Right atrium auricular region (tissue), 2 donors: ENCODE results near the gene SLC2A13. TPM values are rescaled to one million over a fixed set of nuclear protein-coding genes. Genes with fewer than 3 reads are reported as not detected.

Experiments used
- DNase-seq: peaks from one replicate; pipeline ENCODE4 v3.0.0-alpha.2; 2019; ENCODE audit warnings: low spot score
- H3K27ac ChIP-seq, 2 donors: fragments of 200-600 bp; sonication (generic); 1 replicate in 1 of 2; 2 replicates in 1 of 2; pipeline ENCODE4 v1.5.1; 2016 to 2019
- H3K27me3 ChIP-seq, 2 donors: fragments of 200-600 bp; sonication (generic); one replicate each; pipeline versions ENCODE4 v1.5.1 to v1.6.0; 2017 to 2019
- H3K36me3 ChIP-seq: fragments of 200-600 bp; sonication (generic); one replicate; pipeline ENCODE4 v1.5.1; 2016
- H3K4me1 ChIP-seq, 2 donors: fragments of 200-600 bp; sonication (generic); one replicate each; pipeline versions ENCODE4 v1.5.1 to v1.6.0; 2017 to 2019
- H3K4me3 ChIP-seq, 2 donors: fragments of 200-600 bp; sonication (generic); 1 replicate in 1 of 2; 2 replicates in 1 of 2; pipeline ENCODE4 v1.5.1; 2017 to 2019; ENCODE audit warnings: mild to moderate bottlenecking in 1 of 2, moderate library complexity in 1 of 2
- H3K9me3 ChIP-seq, 2 donors: fragments of 200-600 bp; sonication (generic); one replicate each; pipeline ENCODE4 v1.5.1; 2019
- total RNA-seq, 2 donors: library from RNA; depleted of rRNA; stranded (reverse); fragments of >200 nt; gene quantifications; one replicate each; pipeline ENCODE4 v1.1.0, GENCODE V29; 2016
- TF ChIP-seq, protein P1 (sequence below), 2 donors: fragments of 200-600 bp; sonication (generic); IDR thresholded peaks; one replicate each; pipeline ENCODE4 v1.5.1; 2019; ENCODE audit warnings: antibody characterized with exemption in 2 of 2

SLC2A13 gene
- total RNA-seq, 2 donors from 2014 or later, result 8.8 to 14.6 TPM

DNA sequence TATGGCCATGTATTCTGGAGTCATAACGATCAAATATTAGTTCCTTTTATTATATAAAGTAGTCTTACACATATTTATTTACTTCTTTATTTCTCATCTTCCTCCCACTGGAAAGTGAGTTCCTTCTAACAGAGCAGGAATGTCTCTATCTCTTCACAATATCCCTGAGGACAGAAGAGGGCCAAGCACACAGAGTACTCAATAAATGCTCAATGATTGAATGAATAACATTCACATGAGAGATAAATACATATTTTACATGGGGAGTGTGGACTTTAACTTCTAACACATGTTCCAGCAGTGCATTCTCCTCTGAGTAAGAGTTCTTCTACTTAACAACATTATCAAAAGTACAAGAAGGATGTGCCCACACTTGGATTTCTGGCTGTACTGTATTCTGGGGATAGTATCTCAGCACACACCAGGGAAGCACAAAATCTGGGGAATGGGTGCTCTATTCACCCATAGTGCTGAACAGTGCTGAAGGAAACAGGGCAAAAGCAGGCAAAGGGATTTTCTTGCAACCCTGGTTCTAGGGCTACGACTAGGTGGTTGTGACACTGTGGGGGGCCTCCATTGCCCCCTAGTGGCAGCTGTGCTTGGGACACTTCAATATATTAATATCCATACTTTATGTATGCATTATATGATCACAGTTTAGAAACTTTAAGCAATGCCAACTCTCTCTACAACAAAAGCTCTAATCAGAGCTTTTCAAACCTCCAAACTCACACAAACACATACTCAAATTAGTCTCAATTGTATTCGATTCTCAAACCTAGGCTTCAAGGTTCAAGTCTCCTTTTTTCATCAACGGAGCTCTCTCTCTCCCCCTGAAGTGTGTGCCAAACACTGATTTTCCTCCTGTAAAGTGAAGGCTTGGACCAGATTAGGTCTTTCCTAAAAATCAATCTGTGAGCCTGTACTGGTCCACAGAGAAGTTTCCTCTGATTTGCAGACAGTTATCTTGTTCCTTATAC is 115.5 kb downstream of the SLC2A13 start:
- H3K27ac ChIP-seq, result no peak overlapping the region
- H3K4me1 ChIP-seq, result no peaks in the 10 kb centered on the region
- H3K9me3 ChIP-seq, result no peaks in the 10 kb centered on the region
- DNase-seq, result peak; percentile 63
- TF ChIP-seq, protein P1, sequence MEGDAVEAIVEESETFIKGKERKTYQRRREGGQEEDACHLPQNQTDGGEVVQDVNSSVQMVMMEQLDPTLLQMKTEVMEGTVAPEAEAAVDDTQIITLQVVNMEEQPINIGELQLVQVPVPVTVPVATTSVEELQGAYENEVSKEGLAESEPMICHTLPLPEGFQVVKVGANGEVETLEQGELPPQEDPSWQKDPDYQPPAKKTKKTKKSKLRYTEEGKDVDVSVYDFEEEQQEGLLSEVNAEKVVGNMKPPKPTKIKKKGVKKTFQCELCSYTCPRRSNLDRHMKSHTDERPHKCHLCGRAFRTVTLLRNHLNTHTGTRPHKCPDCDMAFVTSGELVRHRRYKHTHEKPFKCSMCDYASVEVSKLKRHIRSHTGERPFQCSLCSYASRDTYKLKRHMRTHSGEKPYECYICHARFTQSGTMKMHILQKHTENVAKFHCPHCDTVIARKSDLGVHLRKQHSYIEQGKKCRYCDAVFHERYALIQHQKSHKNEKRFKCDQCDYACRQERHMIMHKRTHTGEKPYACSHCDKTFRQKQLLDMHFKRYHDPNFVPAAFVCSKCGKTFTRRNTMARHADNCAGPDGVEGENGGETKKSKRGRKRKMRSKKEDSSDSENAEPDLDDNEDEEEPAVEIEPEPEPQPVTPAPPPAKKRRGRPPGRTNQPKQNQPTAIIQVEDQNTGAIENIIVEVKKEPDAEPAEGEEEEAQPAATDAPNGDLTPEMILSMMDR (IDR thresholded peaks at IDR 0.05), result peak; percentile 52 to 85
- H3K27me3 ChIP-seq, result no peaks in the 10 kb centered on the region
- H3K4me3 ChIP-seq, result no peak overlapping the region
- no peaks in the 10 kb centered on the region for H3K36me3 ChIP-seq

DNA sequence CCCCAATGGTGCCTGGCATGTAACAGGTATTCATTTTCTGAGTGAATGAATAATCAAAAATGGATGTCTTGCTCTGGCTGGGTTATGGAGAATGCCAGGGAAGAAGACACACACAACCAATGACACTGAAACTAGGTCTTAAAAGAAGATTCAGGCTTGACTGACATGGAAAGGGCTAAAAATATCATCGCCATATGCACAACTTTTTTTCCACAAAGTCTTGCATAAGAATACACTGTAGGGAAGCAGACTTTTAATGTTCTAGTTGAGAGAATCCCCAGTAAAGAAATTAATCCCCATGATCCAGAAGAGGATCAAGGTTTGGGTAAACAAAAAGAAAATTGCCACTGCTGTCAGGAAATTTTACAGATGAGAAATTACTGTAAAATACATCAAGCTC is 116.4 kb downstream of the SLC2A13 start:
- no peaks in the 10 kb centered on the region for H3K9me3 ChIP-seq
- H3K4me1 ChIP-seq, result no peaks in the 10 kb centered on the region
- H3K27me3 ChIP-seq, result no peaks in the 10 kb centered on the region
- TF ChIP-seq, protein P1 (IDR thresholded peaks at IDR 0.05), result no peak
- H3K27ac ChIP-seq, result no peak overlapping the region
- H3K4me3 ChIP-seq, result no peak overlapping the region
- DNase-seq, result no peak
- no peaks in the 10 kb centered on the region for H3K36me3 ChIP-seq

DNA sequence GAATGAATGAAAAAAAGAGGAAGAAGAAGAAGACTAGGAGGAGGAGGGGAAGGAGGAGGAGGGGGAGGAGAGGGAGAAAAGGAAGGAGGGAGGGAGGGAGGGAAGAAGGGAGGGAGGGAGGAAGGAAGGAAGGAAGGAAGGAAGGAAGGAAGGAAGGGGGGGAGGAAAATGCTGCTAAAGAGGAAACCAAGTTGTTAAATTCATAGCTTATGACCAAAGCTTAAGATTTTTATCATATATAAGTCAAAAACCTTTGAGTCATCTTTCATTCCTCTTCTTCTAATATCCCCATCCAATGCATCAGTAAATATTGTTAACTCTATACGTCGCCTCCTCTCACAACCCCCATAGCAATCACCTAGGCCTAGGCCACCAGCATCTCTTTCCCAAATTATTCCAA is 117.3 kb downstream of the SLC2A13 start:
- H3K27me3 ChIP-seq, result no peaks in the 10 kb centered on the region
- H3K4me3 ChIP-seq, result no peak overlapping the region
- H3K27ac ChIP-seq, result no peak overlapping the region
- DNase-seq, result no peak
- TF ChIP-seq, protein P1 (IDR thresholded peaks at IDR 0.05), result no peak
- no peaks in the 10 kb centered on the region for H3K36me3 ChIP-seq
- no peaks in the 10 kb centered on the region for H3K4me1 ChIP-seq
- H3K9me3 ChIP-seq, result no peaks in the 10 kb centered on the region

DNA sequence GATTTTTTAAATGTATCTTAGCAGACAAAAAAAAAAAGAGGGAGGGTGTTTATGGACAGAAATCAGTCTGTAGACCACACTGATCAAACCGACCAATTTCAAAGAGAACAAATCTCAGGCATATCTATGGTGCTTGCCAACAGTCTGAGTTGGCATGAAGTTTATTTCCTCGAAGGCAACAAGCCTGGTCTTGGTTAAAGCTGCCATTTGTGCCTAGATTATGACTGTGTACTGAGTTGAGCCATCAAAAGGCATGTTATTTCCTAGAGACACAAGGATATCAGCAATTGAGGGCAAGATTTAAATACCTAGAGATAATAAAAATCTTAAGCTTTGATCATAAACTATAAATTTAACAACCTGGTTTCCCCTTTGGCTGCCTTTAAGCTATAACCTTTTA is 119.2 kb downstream of the SLC2A13 start:
- no peaks in the 10 kb centered on the region for H3K4me1 ChIP-seq
- TF ChIP-seq, protein P1 (IDR thresholded peaks at IDR 0.05), result no peak

DNA sequence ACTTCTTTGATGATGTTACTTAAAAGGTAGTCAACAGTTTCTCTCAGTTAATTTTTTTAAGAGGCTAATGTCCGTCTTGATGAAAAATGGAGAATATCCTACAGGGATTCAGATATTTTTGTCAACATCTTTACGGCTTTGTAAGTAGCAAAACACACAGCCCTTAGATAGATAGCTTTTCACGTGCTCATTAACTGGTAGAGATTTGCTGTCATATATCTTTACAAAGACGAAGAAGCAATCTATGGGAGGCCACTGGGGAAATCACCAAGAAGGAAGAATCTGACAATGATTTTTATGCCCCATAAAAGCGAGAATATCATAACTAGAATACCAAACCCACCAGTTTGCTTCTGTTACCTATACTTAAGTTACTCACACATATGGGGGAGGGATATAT is 121.2 kb downstream of the SLC2A13 start:
- Histone ChIP-seq H3K36me3 (no peaks in the 10 kb centered on the region), H3K9me3 (no peaks in the 10 kb centered on the region), H3K27ac (no peak overlapping the region), H3K4me1 (no peaks in the 10 kb centered on the region), H3K4me3 (no peak overlapping the region), H3K27me3 (no peaks in the 10 kb centered on the region)
- DNase-seq, result no peak
- TF ChIP-seq, protein P1 (IDR thresholded peaks at IDR 0.05), result no peak

More for the DNA sequence above, 119.2 kb downstream of the SLC2A13 start:
- no peak overlapping the region for H3K4me3 ChIP-seq
- no peak overlapping the region for H3K27ac ChIP-seq
- H3K27me3 ChIP-seq, result no peaks in the 10 kb centered on the region
- no peak for DNase-seq
- H3K36me3 ChIP-seq, result no peaks in the 10 kb centered on the region
- H3K9me3 ChIP-seq, result no peaks in the 10 kb centered on the region
